HG02571 (cell line): Measurements from ENCODE around the gene CACNA1E.

ENCODE experiments used
- ATAC-seq: cut with Tn5 transposase; IDR thresholded peaks from one replicate; pipeline ENCODE4 v1.9.1; 2021; ENCODE audit warnings: mild to moderate bottlenecking, moderate library complexity; ENCODE audit not compliant: unreplicated experiment

The CACNA1E gene

GRCh38 chr1:181674617-181675016 is 191.3 kb downstream of the CACNA1E start:
- no peak for ATAC-seq

- ATAC-seq, result no peak
Observed at GRCh38 chr1:181675091-181675917, 192.0 kb downstream of the CACNA1E start.

GRCh38 chr1:181675918-181676190 is 192.5 kb downstream of the CACNA1E start:
- no peak for ATAC-seq

GRCh38 chr1:181676269-181676668 is 193.0 kb downstream of the CACNA1E start:
- no peak for ATAC-seq

- no peak for ATAC-seq
Observed at GRCh38 chr1:181680332-181680731, 197.0 kb downstream of the CACNA1E start.

GRCh38 chr1:181680871-181681270 is 197.6 kb downstream of the CACNA1E start:
- no peak for ATAC-seq

- no peak for ATAC-seq
Observed at GRCh38 chr1:181685211-181685610, 201.9 kb downstream of the CACNA1E start.

GRCh38 chr1:181701891-181702290 is 218.6 kb downstream of the CACNA1E start:
- no peak for ATAC-seq

GRCh38 chr1:181704546-181704945 is 221.2 kb downstream of the CACNA1E start:
- no peak for ATAC-seq

GRCh38 chr1:181711820-181712219 is 228.5 kb downstream of the CACNA1E start:
- no peak for ATAC-seq

- no peak for ATAC-seq
Observed at GRCh38 chr1:181712711-181713110, 229.4 kb downstream of the CACNA1E start.

GRCh38 chr1:181714428-181714827 is 231.1 kb downstream of the CACNA1E start:
- no peak for ATAC-seq

GRCh38 chr1:181718034-181718433 is 234.7 kb downstream of the CACNA1E start:
- no peak for ATAC-seq

GRCh38 chr1:181726320-181727012 is 243.1 kb downstream of the CACNA1E start:
- ATAC-seq, result no peak

- ATAC-seq, result no peak
Observed at GRCh38 chr1:181730606-181731005, 247.3 kb downstream of the CACNA1E start.

- no peak for ATAC-seq
Observed at GRCh38 chr1:181732218-181732990, 249.1 kb downstream of the CACNA1E start.

GRCh38 chr1:181733486-181733885 is 250.2 kb downstream of the CACNA1E start:
- no peak for ATAC-seq

GRCh38 chr1:181737056-181737455 is 253.7 kb downstream of the CACNA1E start:
- ATAC-seq, result no peak

GRCh38 chr1:181739214-181739613 is 255.9 kb downstream of the CACNA1E start:
- no peak for ATAC-seq

GRCh38 chr1:181742426-181742825 is 259.1 kb downstream of the CACNA1E start:
- no peak for ATAC-seq

GRCh38 chr1:181743878-181744312 is 260.6 kb downstream of the CACNA1E start:
- no peak for ATAC-seq

- ATAC-seq, result no peak
Observed at GRCh38 chr1:181746224-181746623, 262.9 kb downstream of the CACNA1E start.
